A673 (cell line): ENCODE measurements around the gene TMOD4. TPM values are rescaled to one million over a fixed set of nuclear protein-coding genes. Genes with fewer than 3 reads are reported as not detected.
"Not testable (repeated sequence)": the region's sequence is repeated elsewhere in the genome, so short reads cannot be mapped to it uniquely, and the experiment has no call there.

Source experiments
- BruUV-seq: library from RNA; stranded (reverse); fragments of 400-500 nt; replicated peaks from 2 replicates; lab custom pipeline; 2021; lab: Mats Ljungman, UMichigan
- CTCF ChIA-PET: fragments of 300-600 bp; sonication (Branson Sonifier 250); formaldehyde crosslinking; loops from one replicate; lab custom pipeline; 2022; ENCODE audit warnings: antibody characterized with exemption; lab: Charles Lee
- POLR2A ChIA-PET: fragments of 300-600 bp; sonication (Branson Sonifier 250); formaldehyde crosslinking; loops from one replicate; lab custom pipeline; 2022; ENCODE audit warnings: antibody characterized with exemption; ENCODE audit not compliant: low non-redundant PET; lab: Charles Lee
- DNase-seq: peaks from one replicate; pipeline ENCODE4 v3.0.0-alpha.2; 2015; ENCODE audit warnings: low spot score
- H3K27ac ChIP-seq: fragments of 200-600 bp; sonication (generic); 2 replicates; pipeline ENCODE4 v1.5.1; 2016; ENCODE audit warnings: mixed run types, low read depth, mild to moderate bottlenecking, mixed read lengths, antibody characterized with exemption, low read length; ENCODE audit not compliant: poor library complexity, severe bottlenecking
- H3K27me3 ChIP-seq: fragments of 200-600 bp; sonication (generic); replicated peaks from 2 replicates; pipeline ENCODE4 v1.6.1; 2017; ENCODE audit warnings: mixed run types, low read depth, mild to moderate bottlenecking, mixed read lengths, antibody characterized with exemption, low read length; ENCODE audit not compliant: insufficient read depth, poor library complexity
- H3K36me3 ChIP-seq: fragments of 200-600 bp; sonication (generic); 2 replicates; pipeline ENCODE4 v1.6.1; 2016; ENCODE audit warnings: mixed run types, mild to moderate bottlenecking, mixed read lengths, antibody characterized with exemption, low read length; ENCODE audit not compliant: insufficient read depth, poor library complexity, severe bottlenecking
- H3K4me1 ChIP-seq: fragments of 200-600 bp; sonication (generic); 2 replicates; pipeline ENCODE4 v1.6.1; 2017; ENCODE audit warnings: mixed run types, mild to moderate bottlenecking, mixed read lengths, antibody characterized with exemption, low read length; ENCODE audit not compliant: insufficient read depth, poor library complexity, severe bottlenecking
- H3K4me3 ChIP-seq: fragments of 200-600 bp; sonication (generic); 2 replicates; pipeline ENCODE4 v1.5.1; 2016; ENCODE audit warnings: low read depth, mixed run types, mild to moderate bottlenecking, mixed read lengths, low read length; ENCODE audit not compliant: poor library complexity, severe bottlenecking
- H3K9me3 ChIP-seq: fragments of 200-600 bp; sonication (generic); 2 replicates; pipeline ENCODE4 v1.6.1; 2016; ENCODE audit warnings: mixed run types, low read depth, mild to moderate bottlenecking, mixed read lengths, antibody characterized with exemption, low read length; ENCODE audit not compliant: poor library complexity, severe bottlenecking
- CTCF ChIP-seq: fragments of 300-800, 200-600 bp; sonication (generic); conservative IDR thresholded peaks from 2 replicates; pipeline ENCODE4 v1.5.1; 2017; ENCODE audit warnings: low read depth, mild to moderate bottlenecking, antibody characterized with exemption, low read length, moderate library complexity, mixed read lengths
- EZH2 ChIP-seq: fragments of 200-600 bp; sonication (generic); IDR thresholded peaks from 2 replicates; pipeline ENCODE4 v1.6.1; 2017; ENCODE audit warnings: borderline replicate concordance, low read depth, mild to moderate bottlenecking, mixed read lengths, antibody characterized with exemption, low read length; ENCODE audit not compliant: poor library complexity, severe bottlenecking
- intact Hi-C: fragments of 100-400 bp; cut with micrococcal nuclease; formaldehyde crosslinking; loops from one replicate; pipeline ENCODE4 v1.10.0; 2022; ENCODE audit not compliant: unreplicated experiment
- total RNA-seq: library from RNA; stranded (reverse); gene quantifications from 2 replicates; pipeline ENCODE4 v1.2.3, GENCODE V29; 2021

Gene TMOD4
- total RNA-seq, 1 experiment from 2014 or later: 1.4 TPM

- no peak for TF ChIP-seq EZH2
- TF ChIP-seq CTCF: peak; percentile 75
- peak overlapping the region; percentile 45 for H3K4me3 ChIP-seq
- CTCF ChIA-PET: interaction anchor here (0.7 kb wide), 1 partner anchor 56 kb away, joined by 3 read pairs; no protein-coding TSS in a partner anchor
- no peaks in the 10 kb centered on the region for H3K36me3 ChIP-seq
- H3K27ac ChIP-seq: peak overlapping the region; percentile 67
- no peaks in the 10 kb centered on the region for H3K27me3 ChIP-seq
- intact Hi-C loops: loop anchor here (1.0 kb wide), 1 partner anchor 145 kb away; no protein-coding TSS in a partner anchor
- no peaks in the 10 kb centered on the region for H3K9me3 ChIP-seq
- POLR2A ChIA-PET: no interaction called here
- DNase-seq: peak; percentile 95
- BruUV-seq: no TSS peak
- H3K4me1 ChIP-seq: no peaks in the 10 kb centered on the region
Observed at GRCh38 chr1:151196292-151196800, 20.6 kb upstream of the TMOD4 start.

- CTCF ChIA-PET, intact Hi-C loops, H3K27me3 ChIP-seq, BruUV-seq, H3K4me1 ChIP-seq, H3K9me3 ChIP-seq, H3K36me3 ChIP-seq: not testable (repeated sequence)
- Histone ChIP-seq H3K4me3 (peak overlapping the region; percentile 45), H3K27ac (peak overlapping the region; percentile 67)
- DNase-seq: peak; percentile 72
- POLR2A ChIA-PET: interaction anchor here (0.6 kb wide), 2 partner anchors 87 to 202 kb away, joined by 3 to 4 read pairs; no protein-coding TSS in a partner anchor
Observed at GRCh38 chr1:151194894-151195594, 19.3 kb upstream of the TMOD4 start.

- no peak overlapping the region for H3K27ac ChIP-seq
- no TSS peak for BruUV-seq
- POLR2A ChIA-PET: no interaction called here
- H3K4me3 ChIP-seq: no peak overlapping the region
- no peaks in the 10 kb centered on the region for H3K4me1 ChIP-seq
- DNase-seq: no peak
- no peaks in the 10 kb centered on the region for H3K9me3 ChIP-seq
- no peaks in the 10 kb centered on the region for H3K27me3 ChIP-seq
- CTCF ChIA-PET: no interaction called here
- TF ChIP-seq EZH2 (no peak), CTCF (no peak)
- intact Hi-C loops: no loop called here
- no peaks in the 10 kb centered on the region for H3K36me3 ChIP-seq
Observed at GRCh38 chr1:151193856-151194255, 18.1 kb upstream of the TMOD4 start.

GRCh38 chr1:151193304-151193703 is 17.5 kb upstream of the TMOD4 start:
- ChIA-PET POLR2A (no interaction called here), CTCF (no interaction called here)
- no peaks in the 10 kb centered on the region for H3K9me3 ChIP-seq
- H3K4me3 ChIP-seq: no peak overlapping the region
- intact Hi-C loops: no loop called here
- no peak for TF ChIP-seq EZH2
- TF ChIP-seq CTCF: no peak
- H3K27me3 ChIP-seq: no peaks in the 10 kb centered on the region
- no peak overlapping the region for H3K27ac ChIP-seq
- BruUV-seq: no TSS peak
- H3K4me1 ChIP-seq: peaks cover 5% of the 10 kb centered on the region
- no peak for DNase-seq
- no peaks in the 10 kb centered on the region for H3K36me3 ChIP-seq
